ENCODE measurements around the gene LGMN.
"Not testable (repeated sequence)": the region's sequence is repeated elsewhere in the genome, so short reads cannot be mapped to it uniquely, and the experiment has no call there.

LGMN gene

DNA sequence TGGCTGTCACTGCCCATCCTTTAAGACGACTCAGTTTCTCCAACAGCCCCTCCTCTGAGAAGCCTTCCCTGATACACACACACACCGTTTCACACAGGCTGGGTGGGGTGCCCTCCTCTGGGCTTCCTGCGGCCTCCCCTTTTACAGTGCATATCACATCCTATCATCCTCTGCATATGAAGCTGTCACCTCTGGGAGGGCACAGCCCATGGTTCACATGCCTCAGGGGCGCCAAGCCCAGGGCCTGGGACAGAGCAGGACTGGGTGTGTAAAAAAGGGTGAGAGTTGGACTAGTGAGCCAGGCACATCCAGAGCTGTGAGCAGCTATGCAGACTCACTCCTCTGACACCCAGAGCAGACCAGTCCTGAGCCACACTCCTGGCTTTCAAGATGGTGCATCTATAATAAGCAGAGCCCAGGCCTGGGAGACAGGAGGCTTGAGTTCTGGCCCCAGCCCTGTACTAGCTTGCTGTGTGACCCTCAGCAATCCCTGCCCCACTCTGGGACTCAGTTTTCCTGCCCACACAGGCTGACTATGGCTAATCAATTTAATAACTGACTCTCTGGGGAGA, 62.6 kb downstream of the LGMN start:
- TF ChIP-seq, protein P1, sequence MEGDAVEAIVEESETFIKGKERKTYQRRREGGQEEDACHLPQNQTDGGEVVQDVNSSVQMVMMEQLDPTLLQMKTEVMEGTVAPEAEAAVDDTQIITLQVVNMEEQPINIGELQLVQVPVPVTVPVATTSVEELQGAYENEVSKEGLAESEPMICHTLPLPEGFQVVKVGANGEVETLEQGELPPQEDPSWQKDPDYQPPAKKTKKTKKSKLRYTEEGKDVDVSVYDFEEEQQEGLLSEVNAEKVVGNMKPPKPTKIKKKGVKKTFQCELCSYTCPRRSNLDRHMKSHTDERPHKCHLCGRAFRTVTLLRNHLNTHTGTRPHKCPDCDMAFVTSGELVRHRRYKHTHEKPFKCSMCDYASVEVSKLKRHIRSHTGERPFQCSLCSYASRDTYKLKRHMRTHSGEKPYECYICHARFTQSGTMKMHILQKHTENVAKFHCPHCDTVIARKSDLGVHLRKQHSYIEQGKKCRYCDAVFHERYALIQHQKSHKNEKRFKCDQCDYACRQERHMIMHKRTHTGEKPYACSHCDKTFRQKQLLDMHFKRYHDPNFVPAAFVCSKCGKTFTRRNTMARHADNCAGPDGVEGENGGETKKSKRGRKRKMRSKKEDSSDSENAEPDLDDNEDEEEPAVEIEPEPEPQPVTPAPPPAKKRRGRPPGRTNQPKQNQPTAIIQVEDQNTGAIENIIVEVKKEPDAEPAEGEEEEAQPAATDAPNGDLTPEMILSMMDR (IDR thresholded peaks at IDR 0.05; ENCODE audit: extremely low read depth, missing control alignments), result no peak
- no peak for DNase-seq (ENCODE audit: low spot score)

DNA sequence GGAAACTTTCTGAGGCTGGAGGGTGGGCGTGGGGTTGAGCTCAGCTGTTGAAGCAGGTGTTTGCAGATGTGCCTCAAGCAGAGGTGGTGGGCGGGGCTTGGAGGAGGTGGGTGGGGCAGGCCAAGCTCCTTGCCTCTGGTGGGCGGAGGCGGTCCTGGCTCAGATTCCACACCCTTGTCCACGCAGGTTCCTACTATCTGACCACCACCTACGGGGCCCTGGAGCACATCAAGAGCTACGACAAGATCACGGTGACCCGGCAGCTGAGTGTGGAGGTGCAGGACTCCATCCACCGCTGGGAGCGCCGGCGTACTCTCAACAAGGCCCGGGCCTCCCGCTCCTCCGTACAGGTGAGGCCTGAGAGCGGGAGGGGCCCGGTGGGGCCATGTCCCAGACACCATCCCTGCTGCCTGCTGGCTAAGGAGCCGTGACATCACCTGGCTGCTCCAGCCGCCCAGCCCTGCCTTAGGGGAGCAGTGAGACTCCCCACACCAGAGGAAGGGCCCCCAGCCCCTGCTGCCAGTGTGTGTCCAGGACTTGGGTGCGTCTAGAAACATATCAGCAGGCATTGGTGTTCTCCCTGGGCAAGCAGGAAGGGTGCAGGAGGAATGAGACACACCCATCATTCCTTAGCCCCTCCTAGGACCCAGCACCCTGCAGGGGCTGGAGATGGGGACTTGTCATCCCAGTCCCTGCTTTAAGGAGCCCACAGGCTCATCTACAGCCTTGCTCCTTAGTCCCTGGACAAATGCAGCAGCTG, 63.4 kb downstream of the LGMN start:
- TF ChIP-seq, protein P1 (IDR thresholded peaks at IDR 0.05; ENCODE audit: extremely low read depth, missing control alignments), result no peak

DNA sequence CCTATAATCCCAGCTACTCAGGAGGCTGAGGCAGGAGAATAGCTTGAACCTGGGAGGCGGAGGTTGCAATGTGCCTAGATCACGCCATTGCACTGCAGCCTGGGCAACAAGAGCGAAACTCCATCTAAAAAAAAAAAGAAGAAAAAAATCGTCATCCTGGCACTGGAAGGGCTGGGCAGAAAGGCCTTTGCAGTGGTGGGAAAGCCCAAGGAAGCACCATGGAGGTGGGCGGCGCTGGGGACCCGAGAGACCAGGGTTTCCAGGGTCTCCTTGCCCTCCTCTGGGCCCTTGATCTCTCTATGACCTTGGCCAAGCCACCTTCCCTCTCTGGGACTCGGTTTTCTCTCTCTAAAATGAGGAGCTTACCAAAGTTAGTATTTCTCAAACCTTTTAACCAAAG, 65.4 kb downstream of the LGMN start:
- TF ChIP-seq, protein P1 (IDR thresholded peaks at IDR 0.05; ENCODE audit: extremely low read depth, missing control alignments), result no peak
- DNase-seq (ENCODE audit: low spot score), result no peak

More for the DNA sequence above, 63.4 kb downstream of the LGMN start:
- peak; percentile 39 for DNase-seq (ENCODE audit: low spot score)

DNA sequence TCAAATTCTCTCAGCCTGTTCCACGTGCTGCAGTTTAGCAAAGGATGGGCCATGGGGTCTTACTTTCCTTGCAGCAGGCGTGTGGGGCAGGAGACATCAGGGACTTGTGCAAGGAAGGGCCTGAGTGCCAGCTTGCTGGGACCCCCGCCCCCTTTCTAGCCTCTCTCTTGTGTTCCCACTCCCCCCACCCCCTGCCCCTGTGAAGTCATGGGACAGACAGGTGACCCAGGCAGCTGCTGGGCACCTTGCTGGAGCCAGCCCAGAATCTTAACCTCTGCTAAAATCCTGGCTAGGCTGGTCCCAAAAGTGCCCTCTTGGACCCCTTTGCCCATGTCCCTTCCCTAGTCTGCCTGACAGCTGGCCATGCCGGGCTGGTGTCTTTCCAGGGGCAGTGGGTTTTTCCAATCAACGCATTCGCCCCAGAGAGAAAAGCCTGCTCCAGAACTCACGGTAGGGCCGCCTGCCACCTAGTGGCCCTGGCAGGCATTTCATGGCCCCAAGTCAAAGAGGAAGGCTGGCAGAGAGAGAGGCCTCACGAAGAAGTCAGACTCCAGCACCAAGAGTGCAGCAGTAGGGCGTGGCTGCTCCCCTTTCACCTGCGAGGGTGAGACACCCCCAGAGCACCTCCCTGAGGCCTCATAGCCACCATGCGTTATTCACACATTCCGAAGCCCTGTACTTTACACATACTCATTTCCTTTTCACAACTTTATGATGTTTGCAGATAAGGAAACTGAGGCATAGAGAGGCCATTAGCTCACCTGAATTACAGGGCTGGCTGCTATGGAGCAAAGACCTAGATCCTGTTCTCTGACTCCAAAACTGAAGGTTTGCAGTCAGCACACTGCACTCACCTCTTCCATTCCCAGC, 67.4 kb downstream of the LGMN start:
- TF ChIP-seq, protein P1 (IDR thresholded peaks at IDR 0.05; ENCODE audit: extremely low read depth, missing control alignments), result peak; percentile 82
- DNase-seq (ENCODE audit: low spot score), result peak; percentile 82

DNA sequence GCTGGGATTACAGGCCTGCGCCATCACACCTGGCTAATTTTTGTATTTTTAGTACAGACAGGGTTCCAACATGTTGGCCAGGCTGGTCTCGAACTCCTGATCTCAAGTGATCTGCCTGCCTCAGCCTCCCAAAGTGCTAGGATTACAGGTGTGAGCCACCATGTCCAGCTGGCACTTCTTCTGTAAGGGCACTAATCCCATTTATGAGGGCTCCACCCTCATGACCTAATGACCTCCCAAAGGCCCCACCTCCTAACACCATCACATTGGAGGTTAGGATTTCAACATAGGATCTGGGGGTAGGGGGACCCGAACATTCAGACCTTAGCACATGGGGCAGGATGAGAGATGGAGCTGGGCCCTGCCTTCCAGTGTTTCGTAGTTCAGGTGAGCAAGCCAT, 68.1 kb downstream of the LGMN start:
- DNase-seq (ENCODE audit: low spot score), result not testable (repeated sequence)

DNA sequence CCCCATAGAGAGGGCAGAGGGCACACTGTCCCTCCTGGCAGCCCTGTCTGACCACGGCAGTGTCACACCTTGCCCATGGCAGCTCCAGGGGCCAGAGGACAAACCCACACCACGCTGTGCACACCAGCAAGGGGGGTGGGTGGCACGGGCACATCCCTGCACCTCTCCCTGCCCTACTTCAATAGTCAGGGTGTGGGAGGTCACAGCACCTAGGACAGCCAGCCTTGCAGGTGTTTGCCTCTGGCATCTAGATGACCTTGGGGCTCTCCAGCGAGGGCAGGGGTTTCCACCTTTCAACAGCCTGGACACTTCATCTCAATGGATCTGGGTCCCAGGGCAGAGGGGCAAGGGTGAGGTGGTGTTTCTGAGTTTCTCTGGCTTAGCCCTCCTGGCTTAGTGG, 69.2 kb downstream of the LGMN start:
- TF ChIP-seq, protein P1 (IDR thresholded peaks at IDR 0.05; ENCODE audit: extremely low read depth, missing control alignments), result no peak
- no peak for DNase-seq (ENCODE audit: low spot score)

DNA sequence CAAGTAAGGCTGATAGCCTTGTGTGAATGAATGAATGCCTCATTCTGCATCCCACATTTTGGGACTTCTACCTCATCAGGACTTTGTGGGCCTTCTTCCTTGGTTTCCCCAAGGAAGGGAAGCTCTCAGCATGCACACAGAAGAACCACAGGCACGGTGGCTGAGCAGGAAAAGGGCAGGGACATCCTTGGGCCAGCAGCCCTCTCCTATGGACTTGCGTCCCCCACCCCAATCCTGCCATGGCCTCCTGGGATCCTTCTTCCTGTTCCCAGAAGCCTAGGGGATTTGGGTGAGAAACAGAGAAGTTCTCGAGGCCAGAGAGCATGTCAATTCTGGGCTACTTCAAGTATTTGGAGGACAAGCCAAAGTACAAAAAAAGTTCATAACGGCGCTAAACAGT, 69.7 kb downstream of the LGMN start:
- TF ChIP-seq, protein P1 (IDR thresholded peaks at IDR 0.05; ENCODE audit: extremely low read depth, missing control alignments), result no peak
- no peak for DNase-seq (ENCODE audit: low spot score)

All from GM20000 (cell line).